Activated T-helper 1 cell treated with Interleukin-2 at 50 U/mL for 16 hours (primary cell): Measurements from ENCODE around the gene ARL16.

Experiments used
- DNase-seq: peaks from one replicate; pipeline ENCODE4 v3.0.0-alpha.2; 2020; ENCODE audit warnings: low read depth

Gene ARL16

GRCh38 chr17:81644496-81644895 is 39.1 kb downstream of the ARL16 start:
- no peak for DNase-seq

- DNase-seq, result no peak
These were observed 41.6 kb downstream of the ARL16 start for GRCh38 chr17:81641825-81642489.

- no peak for DNase-seq
These were observed 43.6 kb downstream of the ARL16 start for GRCh38 chr17:81640011-81640410.

GRCh38 chr17:81638683-81639082 is 44.9 kb downstream of the ARL16 start:
- no peak for DNase-seq

GRCh38 chr17:81636505-81637288 is 46.9 kb downstream of the ARL16 start, which contains the start of the genes NPLOC4 and TSPAN10:
Gene NPLOC4, minus strand, starts transcription at chr17:81637112. Its CDS starts 182 bp downstream, at chr17:81636930.
Gene TSPAN10, plus strand, starts transcription at chr17:81637196. Its CDS starts 5,217 bp downstream, at chr17:81642413.
- DNase-seq, result peak; percentile 78

- no peak for DNase-seq
These were observed 47.6 kb downstream of the ARL16 start for GRCh38 chr17:81635973-81636504.

GRCh38 chr17:81635431-81635830 is 48.2 kb downstream of the ARL16 start:
- no peak for DNase-seq

GRCh38 chr17:81631482-81631881 is 52.1 kb downstream of the ARL16 start:
- no peak for DNase-seq
